BJ (cell line): Measurements from ENCODE around the gene SPATA32. TPM values are rescaled to one million over a fixed set of nuclear protein-coding genes. Genes with fewer than 3 reads are reported as not detected.

Experiments
- CTCF ChIA-PET: fragments of 350-600 bp; formaldehyde crosslinking; extraction: SDS; loops from one replicate; lab custom pipeline; 2021; ENCODE audit warnings: antibody characterized with exemption, inconsistent platforms; lab: Yijun Ruan, JAX
- POLR2A ChIA-PET: fragments of 300-600 bp; sonication (Branson Sonifier 250); formaldehyde crosslinking; extraction: SDS; loops from one replicate; lab custom pipeline; 2021; ENCODE audit warnings: antibody characterized with exemption; lab: Charles Lee
- DNase-seq: peaks from one replicate; pipeline ENCODE4 v3.0.0-alpha.2; 2011; ENCODE audit warnings: low read depth
- H3K27me3 ChIP-seq: 2 replicates; pipeline ENCODE4 v1.6.0; 2011; ENCODE audit warnings: low read length; ENCODE audit not compliant: control insufficient read depth, insufficient read depth
- H3K36me3 ChIP-seq: 2 replicates; pipeline ENCODE4 v1.5.1; 2011; ENCODE audit warnings: low read length; ENCODE audit not compliant: control insufficient read depth, insufficient read depth
- H3K4me3 ChIP-seq: 2 replicates; pipeline ENCODE4 v1.5.1; 2011; ENCODE audit warnings: low read depth, mild to moderate bottlenecking, control low read depth, low read length
- CTCF ChIP-seq: IDR thresholded peaks from 2 replicates; pipeline ENCODE4 v1.5.1; 2011; ENCODE audit warnings: low read depth, mild to moderate bottlenecking, control low read depth, inconsistent platforms, low read length, moderate library complexity; ENCODE audit not compliant: insufficient read depth
- polyA plus RNA-seq: library from polyadenylated mRNA; depleted of rRNA; stranded (reverse); fragments of >200 nt; gene quantifications from 2 replicates; pipeline ENCODE4 v1.2.3, GENCODE V29; 2011; rRNA removed

The SPATA32 gene
- polyA plus RNA-seq, 1 experiment = not detected

- peaks cover 5% of the 10 kb centered on the region; the same call in 1 of the 2 replicates for H3K27me3 ChIP-seq
- H3K36me3 ChIP-seq = no peaks in the 10 kb centered on the region
- TF ChIP-seq CTCF = no peak
- POLR2A ChIA-PET = interaction anchor here (1.2 kb wide), 1 partner anchor 72 kb away, joined by 4 read pairs; the partner anchor contains the start of gene HEXIM1
- peak within 1 kb of the TSS; percentile 53 for H3K4me3 ChIP-seq
- DNase-seq = no peak
- CTCF ChIA-PET = interaction anchor here (0.8 to 6.8 kb wide), 12 partner anchors 10 to 206 kb away, joined by 3 to 85 read pairs (median 10); partner anchors contain the start of gene ACBD4
These were observed 40.5 kb downstream of the SPATA32 start, which contains the start of gene FMNL1 for GRCh38 chr17:45221081-45222013. Gene FMNL1, plus strand, starts transcription at chr17:45221885. Its CDS starts 240 bp downstream, at chr17:45222125.

GRCh38 chr17:45220079-45220478 is 41.8 kb downstream of the SPATA32 start:
- peaks cover 5% of the 10 kb centered on the region; the same call in 1 of the 2 replicates for H3K27me3 ChIP-seq
- DNase-seq = no peak
- H3K4me3 ChIP-seq = no peak overlapping the region
- no peaks in the 10 kb centered on the region for H3K36me3 ChIP-seq
- ChIA-PET POLR2A (no interaction called here), CTCF (interaction anchor here (0.6 to 6.8 kb wide), 22 partner anchors 11 to 632 kb away, joined by 3 to 85 read pairs (median 11); partner anchors contain the start of genes ACBD4 and HEXIM1)
- TF ChIP-seq CTCF = no peak

- CTCF ChIA-PET = interaction anchor here (0.6 to 6.8 kb wide), 48 partner anchors 9 to 633 kb away, joined by 3 to 85 read pairs (median 4); partner anchors contain the start of genes ACBD4, HEXIM1 and MAP3K14
- no peak for DNase-seq
- Histone ChIP-seq H3K36me3 (no peaks in the 10 kb centered on the region), H3K27me3 (peaks cover 5% of the 10 kb centered on the region; the same call in 1 of the 2 replicates), H3K4me3 (no peak overlapping the region)
- peak; percentile 84 for TF ChIP-seq CTCF
- POLR2A ChIA-PET = no interaction called here
These were observed 42.8 kb downstream of the SPATA32 start for GRCh38 chr17:45218895-45219661.

Other genes with a start within 250 kb of the SPATA32 start
- 25.4 and 44.2 TPM in 2 replicates for gene DCAKD, start 210.5 kb downstream of the SPATA32 start, polyA plus RNA-seq
- 48.1 and 62.5 TPM in 2 replicates for gene NMT1, start 200.8 kb downstream of the SPATA32 start, polyA plus RNA-seq
- 47.5 and 81.6 TPM in 2 replicates for gene PLCD3, start 129.6 kb downstream of the SPATA32 start, polyA plus RNA-seq
- gene ACBD4, start 126.4 kb downstream of the SPATA32 start, polyA plus RNA-seq = 5.4 and 7.3 TPM in 2 replicates
- 16.0 and 16.7 TPM in 2 replicates for gene HEXIM1, start 113.6 kb downstream of the SPATA32 start, polyA plus RNA-seq
- gene HEXIM2, start 100.2 kb downstream of the SPATA32 start, polyA plus RNA-seq = 3.9 and 6.3 TPM in 2 replicates
- 2.0 TPM in 2 replicates for gene FMNL1, start 40.2 kb downstream of the SPATA32 start, polyA plus RNA-seq
- 4.5 and 6.5 TPM in 2 replicates for gene MAP3K14, start 54.9 kb upstream of the SPATA32 start, polyA plus RNA-seq
- 1.4 and 2.3 TPM in 2 replicates for gene ARHGAP27, start 170.8 kb upstream of the SPATA32 start, polyA plus RNA-seq
- gene PLEKHM1, start 228.6 kb upstream of the SPATA32 start, polyA plus RNA-seq = 15.0 and 28.7 TPM in 2 replicates